Keratinocyte (primary cell): ENCODE results near the gene C1R.

Experiments used
- CTCF ChIP-seq, 3 experiments: IDR thresholded peaks in 1 of 3; conservative IDR thresholded peaks in 1 of 3; optimal IDR thresholded peaks in 1 of 3; 2 replicates in 2 of 3; 3 replicates in 1 of 3; pipeline versions ENCODE3 to v1.5.1; 2011; ENCODE audit warnings: low read length in 3 of 3, mild to moderate bottlenecking in 3 of 3, moderate library complexity in 2 of 3, control low read depth in 1 of 3, inconsistent platforms in 1 of 3; ENCODE audit not compliant: insufficient read depth in 2 of 3; ENCODE audit errors: extremely low read depth in 1 of 3
- EZH2 ChIP-seq: IDR thresholded peaks from one replicate; pipeline ENCODE4 v1.6.1; 2012; ENCODE audit warnings: inconsistent platforms, mild to moderate bottlenecking, low read length, moderate library complexity

DNA sequence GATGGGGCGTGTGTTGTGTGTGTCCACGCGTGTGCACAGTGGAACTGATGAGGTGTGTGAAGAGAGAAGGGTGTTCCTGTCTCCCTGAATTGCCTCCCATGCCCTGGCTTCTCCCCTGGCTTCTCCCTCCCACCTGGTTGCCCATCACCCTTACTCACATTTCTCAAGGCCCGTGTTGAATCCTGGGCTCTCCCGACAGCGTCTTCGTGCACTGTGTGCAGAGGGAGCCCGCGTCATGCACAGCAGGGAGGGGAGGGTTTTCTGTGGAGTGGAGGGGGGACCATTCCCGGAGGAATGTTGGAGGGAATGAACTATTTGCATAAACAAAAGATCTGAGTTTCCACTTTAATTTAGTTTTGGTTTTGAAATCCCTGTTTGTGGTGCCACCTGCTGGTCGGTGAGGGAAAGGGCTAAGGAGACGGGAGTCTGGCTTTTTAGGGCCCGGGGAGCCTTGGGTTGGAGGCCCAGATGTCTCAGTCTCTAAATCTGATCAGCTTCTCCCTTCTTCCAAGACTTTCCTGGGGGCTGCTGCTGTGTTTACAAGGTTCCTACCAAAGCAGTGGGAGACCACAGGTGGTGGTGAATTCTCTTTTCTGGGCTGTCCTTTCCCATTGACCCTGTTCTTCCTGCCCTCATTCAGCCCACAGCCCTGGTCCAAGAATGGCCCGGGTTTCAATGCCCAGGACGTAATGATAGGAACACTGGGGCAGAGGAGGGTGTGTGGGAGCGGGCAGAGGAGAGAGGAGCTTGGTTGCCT lies at the start of gene C1R:
- TF ChIP-seq CTCF (optimal IDR thresholded peaks at IDR 0.05 in 1 of 3, IDR thresholded peaks at IDR 0.05 in 1 of 3, conservative IDR thresholded peaks at IDR 0.05 in 1 of 3; ENCODE audit: extremely low read depth in 1 of 3, insufficient read depth in 2 of 3, low read length in 3 of 3) (peak; percentile 71 to 84 (median 77)), EZH2 (no peak)
